Mononuclear cell (primary cell): ENCODE results near the gene CCL8. TPM values are rescaled to one million over a fixed set of nuclear protein-coding genes. Genes with fewer than 3 reads are reported as not detected.

ENCODE experiments used
- H3K27me3 ChIP-seq: 2 replicates; pipeline ENCODE4 v1.6.0; 2011; ENCODE audit warnings: low read length, control low read depth; ENCODE audit not compliant: insufficient read depth
- H3K4me1 ChIP-seq: 2 replicates; pipeline ENCODE4 v1.5.1; 2011; ENCODE audit warnings: mild to moderate bottlenecking, low read length, control low read depth; ENCODE audit not compliant: insufficient read depth
- H3K4me3 ChIP-seq: 2 replicates; pipeline ENCODE4 v1.5.1; 2011; ENCODE audit warnings: mild to moderate bottlenecking, low read length, moderate library complexity
- H3K9me3 ChIP-seq: 2 replicates; pipeline ENCODE4 v1.5.1; 2011; ENCODE audit warnings: low read depth, mild to moderate bottlenecking, control low read depth, low read length
- total RNA-seq: library from RNA; depleted of rRNA; stranded (reverse); fragments of >200 nt; gene quantifications from one replicate; pipeline ENCODE4 v1.2.3, GENCODE V29; 2012

Gene CCL8
- total RNA-seq, 1 donor = not detected

DNA sequence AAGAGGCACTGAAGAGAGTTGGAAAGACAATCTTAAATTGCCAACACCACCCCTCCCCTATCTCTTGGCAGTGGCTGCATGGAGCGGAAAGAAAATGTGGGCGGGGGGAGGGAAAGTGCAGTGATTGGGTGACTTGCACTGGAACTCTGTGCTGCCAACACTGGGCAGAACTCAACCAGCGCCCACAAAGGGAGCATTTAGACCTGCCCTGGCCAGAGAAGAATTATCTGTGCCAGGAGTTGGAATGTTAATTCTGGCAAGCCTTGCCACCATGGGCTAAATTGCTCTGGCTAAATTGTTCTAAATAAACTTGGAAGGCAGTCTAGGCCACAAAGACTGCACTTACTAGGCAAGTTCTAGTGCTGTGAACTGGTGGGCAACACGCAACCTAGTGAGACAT lies 30.5 kb downstream of the CCL8 start:
- Histone ChIP-seq H3K4me3 (no peak overlapping the region), H3K4me1 (peaks cover 3% of the 10 kb centered on the region), H3K27me3 (no peaks in the 10 kb centered on the region), H3K9me3 (no peaks in the 10 kb centered on the region)

DNA sequence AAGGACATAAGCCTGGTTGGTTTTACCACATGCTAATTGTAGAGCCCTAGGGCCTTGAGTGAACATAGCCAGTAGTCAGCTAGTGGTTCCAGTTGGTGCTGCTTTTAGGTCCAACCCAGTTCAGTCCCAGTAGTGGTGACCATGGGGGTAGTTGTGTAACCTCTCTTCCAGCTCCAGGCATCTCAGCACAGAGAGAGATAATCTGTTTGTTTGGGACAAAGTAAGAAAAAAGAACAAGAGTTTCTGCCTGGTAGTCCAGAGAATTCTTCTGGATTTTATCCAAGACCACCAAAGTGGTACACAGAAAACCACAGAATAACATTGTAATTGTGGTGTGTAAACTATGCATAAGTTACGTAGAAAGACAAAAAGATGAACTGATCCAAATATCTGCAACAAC lies 31.9 kb downstream of the CCL8 start:
- Histone ChIP-seq H3K4me3 (no peak overlapping the region), H3K27me3 (no peaks in the 10 kb centered on the region), H3K9me3 (no peaks in the 10 kb centered on the region), H3K4me1 (peaks cover 5% of the 10 kb centered on the region)

DNA sequence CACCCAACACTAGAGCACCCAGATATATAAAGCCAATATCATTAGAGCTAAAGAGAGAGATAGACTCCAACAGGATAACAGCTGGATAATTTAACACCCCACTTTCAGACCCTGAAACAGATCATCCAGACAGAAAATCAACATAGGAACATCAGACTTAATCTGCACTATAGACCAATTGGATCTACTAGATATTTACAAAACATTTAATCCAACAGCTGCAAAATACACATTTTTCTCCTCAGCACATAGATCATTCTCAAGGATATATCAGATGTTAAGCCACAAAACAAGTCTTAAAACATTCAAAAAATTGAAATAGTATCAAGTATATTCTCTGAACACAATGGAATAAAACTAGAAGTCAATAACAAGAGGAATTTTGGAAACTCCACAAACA lies 33.0 kb downstream of the CCL8 start:
- Histone ChIP-seq H3K4me1 (peaks cover 5% of the 10 kb centered on the region), H3K9me3 (no peaks in the 10 kb centered on the region), H3K4me3 (no peak overlapping the region), H3K27me3 (no peaks in the 10 kb centered on the region)

DNA sequence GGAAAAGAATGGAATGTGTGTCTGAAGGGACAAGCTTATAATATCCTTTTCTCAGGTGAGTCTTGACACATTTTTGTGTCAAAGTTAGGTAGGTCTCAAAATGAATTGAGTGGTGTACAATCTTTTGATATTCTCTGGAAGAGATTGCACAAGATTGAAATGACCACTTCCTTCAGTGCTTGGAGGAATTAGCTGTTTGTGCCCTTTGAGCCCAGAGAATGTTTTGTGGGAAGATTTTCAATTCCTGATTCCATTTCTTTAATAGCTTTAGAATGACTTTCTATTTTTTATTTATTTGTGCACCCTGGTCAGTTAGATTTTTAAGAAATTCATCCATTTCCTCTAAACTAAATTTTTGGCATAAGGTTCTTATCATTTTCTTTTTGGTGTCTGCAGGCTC lies 35.4 kb downstream of the CCL8 start:
- peaks cover 5% of the 10 kb centered on the region for H3K4me1 ChIP-seq
- no peak overlapping the region for H3K4me3 ChIP-seq
- H3K27me3 ChIP-seq = no peaks in the 10 kb centered on the region
- H3K9me3 ChIP-seq = no peaks in the 10 kb centered on the region

DNA sequence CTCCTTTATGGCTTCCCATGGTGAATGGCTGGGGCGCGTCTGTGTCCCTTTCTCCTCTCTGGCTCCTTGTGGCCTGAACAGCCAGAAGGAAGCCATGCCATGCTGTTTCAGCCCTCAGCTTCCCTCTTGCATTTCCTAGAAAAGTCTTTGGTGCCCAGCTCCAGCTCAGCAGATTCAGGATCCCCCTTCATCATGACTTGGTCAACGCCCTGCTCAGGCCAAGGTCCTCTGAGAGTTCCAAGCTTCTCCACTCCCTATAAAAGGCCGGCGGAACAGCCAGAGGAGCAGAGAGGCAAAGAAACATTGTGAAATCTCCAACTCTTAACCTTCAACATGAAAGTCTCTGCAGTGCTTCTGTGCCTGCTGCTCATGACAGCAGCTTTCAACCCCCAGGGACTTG lies 37.0 kb downstream of the CCL8 start, which contains the start of gene CCL13:
CCL13 (plus strand) TSS at position 287 of the 400 bp plus-strand sequence; CDS start at position 334, 47 bp downstream.
- H3K4me1 ChIP-seq = peaks cover 5% of the 10 kb centered on the region
- H3K9me3 ChIP-seq = no peaks in the 10 kb centered on the region
- H3K27me3 ChIP-seq = no peaks in the 10 kb centered on the region
- no peak within 1 kb of the TSS for H3K4me3 ChIP-seq

DNA sequence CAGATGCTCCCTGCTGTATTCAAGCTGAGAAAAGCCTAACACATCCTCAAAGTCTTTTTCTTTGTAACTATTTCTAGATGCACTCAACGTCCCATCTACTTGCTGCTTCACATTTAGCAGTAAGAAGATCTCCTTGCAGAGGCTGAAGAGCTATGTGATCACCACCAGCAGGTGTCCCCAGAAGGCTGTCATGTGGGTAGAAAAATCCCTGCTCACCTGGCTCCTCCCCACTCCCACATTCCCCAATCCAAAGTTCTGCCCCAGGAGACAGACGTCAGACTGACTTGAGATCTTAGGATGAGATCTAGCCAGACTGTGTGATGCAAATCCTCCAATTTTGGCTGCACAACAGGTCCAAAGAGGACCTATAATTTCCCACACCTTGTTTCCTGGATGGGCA lies 38.2 kb downstream of the CCL8 start:
- H3K27me3 ChIP-seq = no peaks in the 10 kb centered on the region

DNA sequence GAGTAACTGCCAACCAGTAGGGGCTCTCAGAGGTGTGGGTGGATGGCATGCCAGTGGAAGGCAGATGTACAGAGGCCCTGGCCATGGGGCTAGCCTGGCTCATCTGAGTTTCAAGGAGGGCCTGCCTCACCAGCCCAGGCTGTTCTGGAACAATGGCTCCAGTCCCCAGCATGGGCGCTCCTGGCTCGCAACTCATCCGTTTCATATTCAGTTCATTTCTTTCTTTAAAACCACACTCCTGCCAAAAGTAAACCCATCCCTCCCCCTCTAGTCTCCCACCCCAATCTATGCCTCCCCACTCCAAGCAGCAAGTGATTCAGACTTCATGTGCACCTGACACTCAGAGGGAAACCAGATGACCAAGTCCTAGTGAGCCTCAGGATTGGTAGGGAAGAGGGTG lies 39.4 kb downstream of the CCL8 start:
- Histone ChIP-seq H3K4me3 (no peak overlapping the region), H3K9me3 (no peaks in the 10 kb centered on the region), H3K4me1 (peaks cover 5% of the 10 kb centered on the region), H3K27me3 (no peaks in the 10 kb centered on the region)

More for the DNA sequence above, 38.2 kb downstream of the CCL8 start:
- Histone ChIP-seq H3K4me3 (no peak overlapping the region), H3K4me1 (peaks cover 5% of the 10 kb centered on the region), H3K9me3 (no peaks in the 10 kb centered on the region)

DNA sequence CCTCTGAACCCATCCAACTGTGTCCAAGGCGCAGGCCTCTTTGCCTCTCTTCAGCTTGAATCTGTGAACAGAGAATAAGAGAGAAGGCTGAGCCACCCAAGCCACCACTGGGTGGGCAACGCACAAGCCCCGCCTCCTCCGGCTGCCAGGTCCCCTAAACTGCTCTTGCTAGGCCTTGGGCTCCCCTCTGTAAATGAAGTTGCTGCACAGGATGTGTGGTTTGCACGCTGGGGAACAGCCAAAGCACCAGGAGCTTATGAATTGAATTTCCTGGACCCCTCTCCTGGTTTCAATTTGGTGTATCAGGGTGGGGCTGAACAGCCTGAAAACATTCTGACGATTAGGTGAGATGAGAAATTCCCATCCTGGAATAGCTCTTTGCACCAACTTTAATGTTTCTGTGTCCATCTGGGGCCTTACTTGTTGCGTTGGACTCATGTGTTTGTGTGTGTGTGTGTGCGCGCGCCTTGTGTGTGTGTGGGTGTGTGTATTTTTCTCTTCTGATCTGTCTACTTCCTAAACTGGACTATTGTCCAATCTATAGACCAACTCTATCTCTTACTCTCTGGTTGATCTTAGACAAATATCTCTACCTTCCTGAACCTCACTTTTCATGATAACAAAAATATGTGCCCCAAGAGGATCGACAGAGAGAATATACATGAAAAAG lies 41.5 kb downstream of the CCL8 start:
- Histone ChIP-seq H3K9me3 (no peaks in the 10 kb centered on the region), H3K4me1 (peaks cover 12% of the 10 kb centered on the region), H3K4me3 (no peak overlapping the region), H3K27me3 (no peaks in the 10 kb centered on the region)

DNA sequence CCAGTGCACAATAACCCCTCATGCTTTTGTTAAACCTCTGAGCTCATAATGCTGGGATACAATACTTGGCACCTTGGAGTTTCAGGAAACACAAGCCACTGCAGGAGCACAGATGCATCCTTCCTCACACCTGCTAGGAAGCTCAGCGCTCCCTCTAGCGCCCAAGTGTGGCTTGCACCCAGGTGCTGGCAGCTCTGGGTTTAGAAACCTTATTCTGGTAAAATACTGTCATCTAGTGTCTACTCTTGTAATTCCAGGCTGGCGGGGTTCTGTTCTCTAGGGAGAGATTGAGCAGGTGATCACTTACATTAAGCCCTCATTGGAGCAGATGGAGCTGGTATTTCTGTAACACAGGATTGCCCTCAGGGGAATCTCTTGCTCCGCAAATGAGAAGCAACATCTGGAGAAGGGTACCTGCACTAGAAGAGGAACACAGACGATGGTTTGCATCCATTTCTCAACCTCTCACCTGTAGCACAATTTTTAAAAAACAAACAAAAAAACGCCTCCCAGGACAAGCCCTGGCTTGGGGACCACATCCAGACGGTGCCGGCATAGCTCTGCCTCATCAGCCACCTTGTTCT lies 42.3 kb downstream of the CCL8 start:
- Histone ChIP-seq H3K4me1 (peaks cover 19% of the 10 kb centered on the region), H3K4me3 (no peak overlapping the region), H3K27me3 (no peaks in the 10 kb centered on the region), H3K9me3 (no peaks in the 10 kb centered on the region)

DNA sequence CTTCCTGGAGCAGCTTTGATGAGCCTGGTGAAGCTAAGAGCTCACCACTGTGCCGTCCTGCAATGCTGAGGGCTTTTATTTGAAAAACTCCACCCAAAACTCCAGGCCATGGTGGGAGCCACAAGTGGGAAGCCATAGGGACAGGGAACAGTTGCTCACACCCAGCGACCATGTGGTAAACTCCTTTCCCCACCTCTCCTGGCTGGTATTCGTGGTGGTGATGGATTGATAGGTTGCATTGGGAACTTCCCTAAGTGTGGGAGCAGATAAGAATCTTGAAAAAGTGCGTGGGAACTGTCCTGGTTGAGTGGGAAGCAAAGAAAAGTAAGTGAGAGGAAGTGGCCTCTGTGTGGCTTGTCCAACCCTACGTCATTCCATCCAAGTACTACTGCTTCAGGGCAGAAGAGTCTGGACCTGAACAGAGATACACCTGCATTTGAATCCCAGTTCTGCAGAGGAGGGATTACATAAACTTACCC lies 44.0 kb downstream of the CCL8 start, which contains the start of gene CCL1:
CCL1 (minus strand) TSS at position 51 of the 479 bp plus-strand sequence. CDS start 72 bp downstream, outside the sequence.
- Histone ChIP-seq H3K27me3 (no peaks in the 10 kb centered on the region), H3K4me1 (peaks cover 36% of the 10 kb centered on the region), H3K4me3 (no peak within 1 kb of the TSS), H3K9me3 (no peaks in the 10 kb centered on the region)

DNA sequence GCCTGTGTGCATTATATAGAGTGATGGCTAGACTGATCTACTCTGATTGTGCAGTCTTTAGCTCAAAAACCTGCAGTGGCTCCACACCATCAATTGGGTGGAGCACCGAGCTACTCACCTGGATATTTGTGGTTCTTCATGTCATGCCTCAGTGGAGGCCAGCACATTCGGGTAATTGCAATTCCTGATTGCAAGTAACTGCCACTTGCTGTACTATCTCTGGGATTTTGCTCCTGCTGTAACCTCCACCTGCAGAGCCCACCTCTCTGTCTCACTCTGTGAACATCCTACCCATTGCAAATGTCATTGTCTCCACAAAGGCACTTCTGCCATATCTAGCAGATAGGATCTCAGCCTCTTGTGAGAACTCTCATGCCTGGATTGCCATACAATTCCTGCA lies 45.5 kb downstream of the CCL8 start:
- H3K4me3 ChIP-seq = no peak overlapping the region
- H3K27me3 ChIP-seq = no peaks in the 10 kb centered on the region
- H3K4me1 ChIP-seq = peaks cover 51% of the 10 kb centered on the region
- no peaks in the 10 kb centered on the region for H3K9me3 ChIP-seq

DNA sequence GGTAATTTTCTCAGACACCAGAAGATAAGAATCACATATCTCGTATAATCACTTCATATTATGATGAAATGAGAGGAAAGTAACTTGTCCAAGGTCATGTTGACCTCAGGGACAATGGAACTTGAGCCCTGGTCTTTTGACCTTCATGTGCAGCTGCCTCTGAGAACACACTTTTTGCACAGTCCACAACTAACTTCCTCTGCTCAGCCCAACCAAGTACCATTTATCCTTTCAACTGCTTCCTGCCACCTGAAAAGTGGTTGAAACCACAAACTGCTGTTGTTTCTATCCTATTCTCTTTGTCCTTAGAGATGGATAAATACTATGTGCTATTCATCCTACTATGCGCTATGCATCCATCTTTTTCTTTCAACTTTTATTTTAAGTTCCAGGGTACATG lies 46.1 kb downstream of the CCL8 start:
- no peaks in the 10 kb centered on the region for H3K27me3 ChIP-seq
- peaks cover 57% of the 10 kb centered on the region for H3K4me1 ChIP-seq
- H3K9me3 ChIP-seq = no peaks in the 10 kb centered on the region
- H3K4me3 ChIP-seq = no peak overlapping the region

DNA sequence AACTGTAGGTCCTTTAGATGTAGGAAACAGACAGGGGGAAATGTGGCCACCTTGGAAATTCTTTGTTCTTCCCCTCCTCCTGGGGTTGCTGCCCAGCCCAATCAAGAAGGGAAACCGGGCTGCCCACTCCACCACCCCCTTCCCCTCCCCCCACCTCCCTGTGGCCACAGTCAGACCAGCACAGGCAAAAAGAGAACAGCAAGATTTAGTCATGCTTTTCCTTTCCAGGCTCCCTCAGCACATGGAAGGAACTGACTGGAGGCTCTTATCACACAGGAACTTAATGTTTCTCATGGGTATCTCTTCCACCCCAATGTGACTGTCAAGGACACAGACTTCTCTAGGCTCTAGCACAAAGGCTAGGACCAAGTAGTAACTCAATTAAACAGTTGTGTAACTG lies 46.8 kb downstream of the CCL8 start:
- Histone ChIP-seq H3K4me3 (no peak overlapping the region), H3K9me3 (no peaks in the 10 kb centered on the region), H3K27me3 (no peaks in the 10 kb centered on the region), H3K4me1 (peaks cover 64% of the 10 kb centered on the region)

DNA sequence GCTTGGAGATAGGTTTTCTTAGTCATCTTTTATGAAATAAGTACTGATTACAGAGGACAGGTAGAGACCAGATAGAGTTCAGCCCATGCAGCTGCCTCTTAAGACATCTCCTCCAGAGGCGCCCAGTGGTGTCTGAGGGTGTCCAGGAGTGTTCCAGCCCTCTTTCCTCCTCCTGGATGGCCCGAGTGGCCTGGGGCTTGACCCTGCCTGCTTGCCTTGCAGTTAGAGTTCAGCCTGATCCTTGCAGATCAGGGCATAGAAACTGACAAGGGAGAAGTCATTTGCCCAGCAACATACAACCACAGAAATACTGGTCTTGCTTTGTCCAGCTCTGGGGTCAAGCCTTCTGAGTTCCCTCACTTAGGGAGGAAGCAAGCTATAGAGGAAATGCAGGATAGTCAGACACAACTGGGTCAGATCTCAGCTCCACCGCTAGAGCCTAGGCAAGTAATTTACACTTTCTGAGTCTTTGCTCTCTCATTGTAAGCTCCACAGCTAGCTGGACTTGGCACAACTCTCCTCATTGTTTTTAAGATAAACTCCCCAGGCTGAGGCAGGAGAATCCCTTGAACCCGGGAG lies 47.4 kb downstream of the CCL8 start:
- H3K4me3 ChIP-seq = no peak overlapping the region

DNA sequence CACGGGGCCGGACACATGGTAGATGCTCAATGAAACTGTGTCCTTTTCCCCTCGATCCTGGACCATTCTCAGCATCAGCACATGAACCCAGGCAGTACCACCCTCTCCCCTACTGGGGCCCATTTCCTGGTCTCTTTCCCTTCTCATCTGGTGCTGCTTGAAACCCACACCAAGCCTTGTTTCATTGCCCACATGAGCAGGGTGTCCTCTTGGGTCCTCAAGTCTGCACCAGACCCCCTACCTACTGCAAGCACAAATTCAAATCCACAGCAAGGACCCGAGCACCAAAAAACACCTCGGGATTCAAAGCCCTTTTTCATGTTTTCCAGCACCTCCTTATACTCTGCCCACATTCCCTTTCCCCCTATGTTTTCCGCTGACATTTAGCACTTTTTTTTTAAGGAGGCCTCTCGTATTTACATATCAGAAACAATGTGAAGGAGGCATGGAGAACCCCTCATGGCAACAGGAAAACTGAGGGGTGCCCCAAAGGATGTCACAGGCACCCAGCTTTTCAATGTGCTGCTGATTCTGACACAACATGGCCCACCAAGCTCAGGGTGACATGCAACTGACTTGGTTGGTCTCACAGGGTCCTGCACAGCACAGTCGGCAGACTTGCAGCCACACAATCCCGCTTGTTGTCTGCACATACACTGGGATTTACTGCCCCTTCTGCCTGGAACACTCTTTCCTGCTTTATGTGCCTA lies 48.4 kb downstream of the CCL8 start:
- peaks cover 75% of the 10 kb centered on the region for H3K4me1 ChIP-seq
- H3K27me3 ChIP-seq = no peaks in the 10 kb centered on the region
- no peak overlapping the region for H3K4me3 ChIP-seq
- no peaks in the 10 kb centered on the region for H3K9me3 ChIP-seq

More for the DNA sequence above, 47.4 kb downstream of the CCL8 start:
- H3K4me1 ChIP-seq = peaks cover 70% of the 10 kb centered on the region
- H3K27me3 ChIP-seq = no peaks in the 10 kb centered on the region
- H3K9me3 ChIP-seq = no peaks in the 10 kb centered on the region
